GM21367 (cell line): ENCODE results near the gene SLC16A1.
"Not testable (repeated sequence)": the region's sequence is repeated elsewhere in the genome, so short reads cannot be mapped to it uniquely, and the experiment has no call there.

Experiments
- ATAC-seq: cut with Tn5 transposase; IDR thresholded peaks from one replicate; pipeline ENCODE4 v1.9.1; 2021; ENCODE audit not compliant: unreplicated experiment

SLC16A1 gene

DNA sequence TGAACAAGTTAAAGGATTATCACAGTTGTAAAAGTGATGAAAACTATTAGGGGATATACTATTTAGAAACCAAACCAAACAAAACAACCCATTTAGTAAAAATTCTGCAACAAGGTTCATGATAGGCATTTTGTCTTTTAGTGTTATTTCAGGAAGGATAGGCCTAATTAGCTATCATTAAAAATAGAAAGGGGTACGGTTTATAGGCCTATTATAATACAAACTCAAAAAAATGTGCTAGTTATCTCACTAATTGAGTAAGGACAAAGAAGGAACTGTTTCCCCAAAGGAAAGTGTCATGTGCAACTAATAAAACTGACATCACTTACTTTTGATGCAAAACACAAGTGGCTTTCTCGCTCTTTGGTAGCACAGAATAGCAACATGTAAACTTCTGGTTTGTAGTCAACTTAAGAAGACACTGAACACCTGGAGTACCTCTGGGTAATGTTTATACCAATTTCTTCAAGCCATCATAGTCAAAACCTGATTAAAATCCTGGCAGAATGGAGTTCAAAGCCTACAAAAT is 28.5 kb downstream of the SLC16A1 start:
- ATAC-seq = no peak

DNA sequence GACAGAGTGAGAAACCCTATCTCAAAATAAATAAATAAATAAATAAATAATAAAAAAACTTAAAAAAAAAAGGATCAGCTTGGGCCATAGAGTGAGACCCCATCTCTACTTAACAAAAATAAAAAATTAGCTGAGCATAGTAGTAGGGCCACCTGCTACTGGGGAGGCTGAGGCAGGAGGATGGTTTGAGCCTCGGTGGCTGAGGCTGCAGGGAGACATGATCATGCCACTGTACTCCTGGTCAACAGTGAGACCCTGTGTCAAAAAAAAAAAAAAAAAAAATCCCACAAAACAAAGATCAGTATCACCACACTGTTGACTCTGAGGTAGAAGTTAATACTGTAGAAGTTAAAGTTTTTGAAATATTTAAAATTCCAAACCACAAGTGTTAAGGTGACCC is 29.1 kb downstream of the SLC16A1 start:
- no peak for ATAC-seq

DNA sequence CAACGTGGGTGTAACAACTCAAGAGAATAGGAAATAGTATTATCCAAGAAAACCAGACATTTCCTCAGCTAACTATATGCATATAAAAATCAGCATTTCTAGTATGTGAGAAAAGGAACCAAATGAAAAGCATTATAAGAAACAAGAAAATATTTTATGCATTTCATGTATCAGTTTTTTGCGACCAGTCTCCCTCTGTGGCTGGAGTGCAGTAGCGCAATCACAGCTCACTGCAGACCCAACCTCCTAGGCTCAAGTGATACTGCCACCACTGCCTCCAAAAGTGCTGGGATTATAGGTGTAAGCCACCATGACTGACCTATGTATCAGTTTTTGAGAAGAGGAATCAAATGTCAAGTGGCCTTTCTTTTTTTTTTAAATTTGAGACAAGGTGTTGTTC is 31.0 kb downstream of the SLC16A1 start:
- ATAC-seq = no peak

DNA sequence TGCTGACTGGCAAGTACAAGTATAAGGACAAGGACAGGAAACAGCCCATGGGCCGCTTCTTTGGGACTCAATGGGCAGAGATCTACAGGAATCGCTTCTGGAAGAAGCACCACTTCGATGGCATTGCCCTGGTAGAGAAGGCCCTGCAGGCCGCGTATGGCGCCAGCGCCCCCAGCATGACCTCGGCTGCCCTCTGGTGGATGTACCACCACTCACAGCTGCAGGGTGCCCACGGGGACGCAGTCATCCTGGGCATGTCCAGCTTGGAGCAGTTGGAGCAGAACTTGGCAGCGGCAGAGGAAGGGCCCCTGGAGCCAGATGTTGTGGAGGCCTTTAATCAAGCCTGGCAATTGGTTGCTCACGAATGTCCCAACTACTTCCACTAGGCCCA is 32.0 kb downstream of the SLC16A1 start:
- ATAC-seq = no peak

DNA sequence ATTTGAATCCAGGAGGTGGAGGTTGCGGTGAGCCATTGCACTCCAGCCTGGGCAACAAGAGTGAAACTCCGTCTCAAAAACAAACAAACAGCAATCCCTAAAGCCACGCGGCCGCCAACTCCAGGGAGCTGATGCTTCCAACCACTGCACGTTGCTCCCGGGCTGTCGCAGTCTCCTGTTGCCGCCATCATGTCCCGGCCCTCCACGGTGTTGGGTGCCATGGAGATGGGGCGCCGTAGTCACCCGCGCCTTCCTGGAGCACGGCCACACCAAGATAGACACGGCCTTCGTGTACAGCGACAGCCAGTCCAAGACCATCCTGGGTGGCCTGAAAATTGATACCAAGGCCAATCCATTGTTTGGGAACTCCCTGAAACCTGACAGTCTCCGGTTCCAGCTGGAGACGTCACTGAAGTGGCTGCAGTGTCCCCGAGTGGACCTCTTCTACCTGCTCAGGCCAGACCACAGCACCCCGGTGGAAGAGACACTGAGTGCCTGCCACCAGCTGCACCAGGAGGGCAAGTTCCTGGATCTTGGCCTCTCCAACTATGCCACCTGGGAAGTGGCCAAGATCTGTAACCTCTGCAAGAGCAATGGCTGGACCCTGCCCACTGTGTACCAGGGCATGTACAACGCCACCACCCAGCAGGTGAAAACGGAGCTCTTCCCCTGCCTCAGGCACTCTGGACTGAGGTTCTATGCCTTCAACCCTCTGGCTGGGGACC is 32.6 kb downstream of the SLC16A1 start:
- ATAC-seq = no peak

DNA sequence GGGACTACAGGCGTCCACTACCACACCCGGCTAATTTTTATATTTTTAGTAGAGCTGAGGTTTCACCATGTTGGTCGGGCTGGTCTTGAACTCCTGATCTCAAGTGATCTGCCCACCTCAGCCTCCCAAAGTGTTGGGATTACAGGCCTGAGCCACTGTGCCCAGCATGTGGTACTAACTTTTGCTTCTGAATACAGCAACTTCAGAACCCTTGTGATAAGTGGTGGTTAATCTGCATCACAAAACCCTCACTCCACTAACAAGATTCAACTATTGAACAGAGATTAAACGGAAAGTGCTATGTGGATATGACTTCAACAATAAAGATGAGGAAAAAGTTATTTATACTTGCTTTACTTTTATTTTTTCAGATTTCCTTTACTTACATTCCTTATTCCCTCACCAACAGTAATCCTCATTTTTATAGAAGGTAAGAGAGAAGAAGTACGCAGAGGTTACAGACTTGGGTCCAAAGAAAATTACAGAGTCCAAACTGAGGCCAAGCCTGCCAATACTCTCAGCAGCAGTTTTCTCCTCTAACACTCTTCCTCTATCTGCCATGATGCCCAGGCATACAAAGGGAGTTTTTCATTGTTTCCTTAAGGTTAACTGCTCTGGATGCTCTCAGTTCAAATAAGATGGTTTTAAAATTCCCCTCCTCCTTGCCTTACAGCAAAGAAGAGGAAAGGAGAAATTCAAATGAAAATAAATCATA is 44.3 kb downstream of the SLC16A1 start:
- no peak for ATAC-seq

DNA sequence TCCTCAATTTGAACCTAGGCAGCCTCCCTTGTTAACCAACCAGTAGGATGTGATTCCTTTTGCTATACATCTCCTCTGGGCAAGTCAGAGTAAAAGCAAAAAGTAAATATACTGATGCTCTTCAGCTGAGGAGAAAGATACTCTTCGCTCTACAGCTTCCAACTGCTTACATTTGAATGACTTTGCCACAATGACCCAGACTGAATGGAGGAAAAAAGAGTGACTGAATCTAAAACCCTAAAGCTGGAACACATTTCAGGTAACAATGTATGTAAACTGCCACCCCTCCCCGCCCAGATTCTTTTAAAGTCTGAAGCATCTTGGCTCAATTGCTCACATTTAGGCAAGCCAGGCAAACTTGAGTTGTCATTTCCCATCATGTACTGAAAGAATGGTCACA is 46.1 kb downstream of the SLC16A1 start:
- no peak for ATAC-seq

DNA sequence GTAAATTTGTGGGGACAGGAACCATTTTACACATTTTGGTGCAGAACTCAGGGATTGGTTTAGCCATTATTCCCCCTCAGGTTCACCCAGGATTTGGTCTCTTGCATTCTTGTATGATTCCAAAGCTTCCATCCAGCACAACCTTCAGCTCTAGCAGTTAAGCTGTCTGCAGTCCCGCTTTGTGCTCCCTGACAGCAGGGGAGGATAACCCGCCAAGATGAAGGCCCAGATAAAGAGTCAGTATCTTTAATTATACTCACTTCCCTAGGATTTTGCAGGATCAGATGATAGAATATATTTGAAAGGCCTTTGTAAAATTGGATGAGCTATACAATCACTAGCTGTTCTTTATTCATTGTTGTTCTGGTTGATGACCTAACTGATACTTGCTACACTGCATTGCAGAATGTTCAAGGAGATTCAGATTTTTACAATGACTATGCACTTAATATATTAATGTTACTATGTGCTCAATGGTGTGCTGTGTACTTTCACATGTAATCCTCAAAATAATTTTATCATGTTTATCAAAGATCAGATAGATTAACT is 49.8 kb downstream of the SLC16A1 start:
- ATAC-seq = no peak

DNA sequence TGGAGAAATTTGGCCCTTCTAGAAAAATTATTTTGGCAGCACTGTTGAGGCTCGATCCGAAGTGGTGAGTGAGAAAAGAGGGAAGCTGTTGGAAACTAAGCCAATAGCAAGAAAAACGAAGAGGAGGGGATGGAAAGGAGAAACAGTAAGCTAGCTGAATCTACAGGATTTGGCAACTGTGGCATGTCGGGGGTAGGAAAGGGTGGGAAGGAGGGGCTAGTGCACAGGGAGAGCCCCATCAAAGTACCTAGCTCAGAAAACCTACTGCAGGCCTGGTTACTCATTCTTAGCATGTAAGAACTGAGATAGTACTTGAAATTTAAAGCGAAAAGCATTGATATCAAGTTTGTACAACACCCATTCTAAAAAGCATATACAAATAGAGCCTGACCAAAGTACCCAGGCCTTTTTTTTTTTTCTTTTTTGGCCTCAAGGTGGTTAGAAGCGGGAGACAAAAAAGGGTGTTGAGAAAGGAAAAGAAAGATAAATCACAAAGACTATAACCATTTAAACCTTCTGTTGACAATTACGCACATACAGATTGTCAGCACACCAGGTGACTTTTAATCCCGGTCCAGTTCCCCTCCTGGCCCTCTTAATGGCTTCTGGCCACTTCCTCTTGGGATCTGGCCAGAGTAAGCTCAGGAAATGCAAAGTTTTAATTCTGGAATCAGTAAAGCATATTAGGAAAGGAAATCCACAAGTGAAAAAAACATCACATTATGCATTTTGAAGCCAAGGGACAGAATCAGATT is 50.4 kb downstream of the SLC16A1 start:
- ATAC-seq = no peak

DNA sequence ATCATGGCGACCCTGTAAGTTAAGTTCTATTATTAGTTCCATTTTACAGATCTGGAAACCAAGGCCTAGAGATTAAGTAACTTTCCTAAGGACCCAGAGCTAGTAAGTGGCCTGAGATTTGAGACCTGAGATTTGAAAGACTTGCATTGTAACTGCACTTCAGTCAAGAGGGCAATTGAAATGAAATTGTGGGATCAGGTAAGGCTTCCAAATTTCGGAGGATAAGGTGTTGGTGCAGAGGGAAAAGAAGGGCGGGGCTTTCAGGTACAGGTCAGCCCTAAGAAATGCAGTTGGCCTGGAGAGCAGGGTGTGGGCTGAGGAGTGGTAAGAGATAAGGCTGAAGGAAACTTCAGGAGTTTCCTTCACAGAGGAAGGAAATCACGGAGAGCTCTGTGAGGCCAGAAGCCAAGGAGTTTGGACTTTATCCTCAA is 51.1 kb downstream of the SLC16A1 start:
- no peak for ATAC-seq

DNA sequence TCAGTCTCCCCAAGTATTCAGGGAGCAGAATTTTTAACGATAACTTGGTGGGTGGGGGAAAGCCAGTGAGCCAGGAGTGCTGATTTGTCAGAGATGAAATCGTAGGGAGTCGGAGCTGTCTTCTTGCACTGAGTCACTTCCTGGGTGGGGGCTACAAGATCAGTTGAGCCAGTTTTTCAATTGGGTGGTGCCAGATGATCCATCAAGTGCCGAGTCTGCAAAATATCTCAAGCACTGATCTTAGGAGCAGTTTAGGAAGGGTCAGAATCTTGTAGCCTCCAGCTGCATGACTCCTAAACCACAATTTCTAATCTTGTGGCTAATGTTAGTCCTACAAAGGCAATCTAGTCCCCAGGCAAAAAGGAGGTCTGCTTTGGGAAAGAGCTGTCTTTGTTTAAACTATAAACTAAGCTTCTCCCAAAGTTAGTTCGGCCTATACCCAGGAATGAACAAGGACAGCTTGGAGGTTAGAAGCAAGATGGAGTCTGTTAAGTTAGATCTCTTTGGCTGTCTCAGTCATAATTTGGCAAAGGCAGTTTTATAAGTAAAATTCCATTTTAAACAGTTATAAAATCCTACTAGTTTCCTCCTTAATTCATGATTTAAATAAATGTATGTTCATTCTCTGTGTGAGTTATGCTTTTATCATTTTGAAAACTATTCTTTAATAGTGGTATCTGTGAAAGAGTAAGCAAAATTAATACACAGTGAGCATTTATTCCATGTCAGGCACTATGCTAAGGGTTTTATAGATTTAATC is 51.7 kb downstream of the SLC16A1 start:
- no peak for ATAC-seq

DNA sequence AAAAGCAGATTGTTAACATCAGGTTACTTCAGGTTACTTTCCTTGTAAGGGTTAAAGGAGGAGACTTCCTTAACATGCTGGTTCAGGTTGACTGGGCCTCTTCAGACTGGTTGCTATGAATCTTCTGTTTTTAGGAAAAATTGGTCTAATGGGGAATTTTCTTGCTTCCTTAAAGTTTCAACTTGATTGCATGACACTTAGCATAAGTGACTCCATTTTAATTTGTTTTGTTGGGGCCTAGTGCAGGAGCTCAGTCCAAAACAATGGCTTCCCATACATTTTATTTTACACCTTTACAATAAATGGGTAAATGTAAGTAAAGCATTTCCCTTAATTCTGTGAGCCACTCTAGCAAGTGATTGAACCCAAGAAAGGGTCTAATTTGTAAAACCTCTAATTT is 53.8 kb downstream of the SLC16A1 start:
- ATAC-seq = no peak

DNA sequence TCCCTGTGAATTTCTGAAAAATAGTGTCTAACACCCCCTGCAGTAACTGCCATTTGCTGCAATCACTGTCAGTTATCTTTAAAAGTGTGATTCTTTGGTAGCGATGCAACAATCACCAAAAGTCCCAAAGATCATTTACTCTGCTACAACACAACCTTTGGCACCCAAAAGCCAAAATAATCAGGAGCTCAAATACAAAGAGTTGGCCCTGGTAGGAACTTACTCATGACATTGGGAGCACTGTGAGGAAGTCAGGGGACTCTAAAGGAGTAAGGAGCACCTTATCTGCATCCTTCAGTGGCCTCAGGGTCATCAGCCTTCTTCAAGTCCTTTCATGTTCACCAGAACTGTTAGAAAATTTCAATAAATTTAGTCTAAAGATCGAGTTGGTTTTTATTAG is 54.6 kb downstream of the SLC16A1 start:
- ATAC-seq = no peak

DNA sequence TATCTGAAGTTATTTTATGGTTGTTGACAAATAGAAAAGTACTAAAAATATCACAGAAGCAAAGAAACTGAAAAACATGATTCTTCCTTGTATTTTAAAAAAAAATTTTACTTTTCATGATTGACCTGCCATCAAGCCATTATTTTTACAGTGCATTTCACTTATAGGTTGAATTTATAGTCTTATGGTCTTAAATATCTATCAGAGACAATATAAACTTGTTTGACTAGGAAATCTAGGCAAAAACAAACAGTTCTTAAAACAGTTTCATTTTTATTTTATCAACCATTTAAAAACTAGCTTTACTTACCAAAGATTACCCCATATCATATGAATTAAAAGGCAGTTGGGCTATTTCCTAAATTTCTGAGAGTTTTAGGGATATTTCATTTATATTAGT is 59.2 kb downstream of the SLC16A1 start:
- ATAC-seq = no peak

DNA sequence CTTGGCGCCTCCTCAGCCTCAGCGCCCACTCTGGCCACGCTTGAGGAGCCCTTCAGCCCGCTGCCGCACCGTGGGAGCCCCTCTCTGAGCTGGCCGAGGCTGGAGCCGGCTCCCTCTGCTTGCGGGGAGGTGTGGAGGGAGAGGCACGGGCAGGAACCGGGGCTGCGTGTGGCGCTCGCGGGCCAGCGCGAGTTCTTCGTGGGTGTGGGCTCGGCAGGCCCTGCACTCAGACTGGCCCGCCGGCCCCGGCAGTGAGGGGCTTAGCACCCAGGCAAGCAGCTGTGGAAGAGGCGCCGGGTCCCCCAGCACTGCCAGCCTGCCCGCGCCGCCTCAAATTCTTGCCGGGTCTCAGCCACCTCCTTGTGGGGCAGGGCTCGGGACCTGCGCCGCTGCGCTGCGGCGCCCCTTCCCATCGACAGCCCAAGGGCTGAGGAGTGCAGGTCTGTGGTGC is 61.4 kb downstream of the SLC16A1 start:
- no peak for ATAC-seq

DNA sequence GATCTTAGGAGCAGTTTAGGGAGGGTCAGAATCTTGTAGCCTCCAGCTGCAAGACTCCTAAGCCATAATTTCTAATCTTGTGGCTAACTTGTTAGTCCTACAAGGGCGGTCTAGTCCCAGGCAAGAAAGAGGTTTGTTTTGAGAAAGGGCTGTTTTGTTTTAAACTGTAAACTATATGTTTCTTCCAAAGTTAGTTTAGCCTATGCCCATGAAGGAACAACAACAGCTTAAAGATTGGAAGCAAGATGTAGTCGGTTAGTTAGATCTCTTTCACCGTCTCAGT is 62.0 kb downstream of the SLC16A1 start:
- ATAC-seq = no peak

DNA sequence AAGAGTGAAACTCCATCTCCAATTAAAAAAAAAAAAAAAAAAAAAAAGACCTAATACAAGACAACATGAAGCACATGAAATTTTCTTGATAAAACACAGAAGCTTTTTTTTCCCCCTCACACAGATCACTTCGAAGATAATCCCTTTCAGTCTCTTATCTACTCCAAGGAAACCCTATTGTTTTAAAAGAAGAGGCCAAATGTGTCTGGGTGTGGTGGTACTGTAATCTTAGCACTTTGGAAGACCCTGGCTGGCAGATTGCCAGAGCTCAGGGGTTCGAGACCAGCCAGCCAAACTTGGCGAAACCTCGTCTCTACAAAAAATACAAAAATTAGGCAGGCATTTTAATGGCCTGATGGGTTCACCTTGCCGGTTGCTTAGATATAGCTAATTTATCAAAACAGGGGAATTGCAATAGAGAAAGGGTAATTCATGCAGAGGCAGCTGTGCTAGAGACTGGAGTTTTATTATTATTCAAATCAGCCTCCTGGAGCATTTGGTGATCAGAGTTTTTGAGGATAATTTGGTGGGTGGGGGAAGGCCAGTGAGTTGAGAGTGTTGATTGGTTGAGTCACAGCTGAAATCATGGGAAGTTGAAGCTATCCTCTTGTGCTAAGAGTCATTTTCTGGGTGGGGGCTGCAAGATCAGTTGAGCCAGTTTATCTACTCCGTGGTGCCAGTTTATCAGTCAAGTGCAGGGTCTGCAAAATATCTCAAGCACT is 62.5 kb downstream of the SLC16A1 start:
- no peak for ATAC-seq

DNA sequence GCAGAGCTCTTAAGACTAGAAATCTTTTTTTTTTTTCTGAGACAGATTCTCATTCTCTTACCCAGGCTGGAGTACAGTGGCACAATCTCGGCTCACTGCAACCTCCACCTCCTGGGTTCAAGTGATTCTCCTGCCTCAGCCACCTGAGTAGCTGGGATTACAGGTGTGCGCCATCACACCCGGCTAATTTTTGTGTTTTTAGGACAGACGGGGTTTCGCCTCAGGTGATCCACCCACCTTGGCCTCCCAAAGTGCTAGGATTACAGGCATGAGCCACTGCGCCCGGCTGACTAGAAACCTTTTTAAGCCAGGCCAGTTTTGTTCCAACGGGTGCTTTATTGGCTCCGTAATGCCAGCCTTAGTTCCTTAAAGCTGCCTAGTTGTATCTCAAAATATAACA is 66.1 kb downstream of the SLC16A1 start:
- not testable (repeated sequence) for ATAC-seq

DNA sequence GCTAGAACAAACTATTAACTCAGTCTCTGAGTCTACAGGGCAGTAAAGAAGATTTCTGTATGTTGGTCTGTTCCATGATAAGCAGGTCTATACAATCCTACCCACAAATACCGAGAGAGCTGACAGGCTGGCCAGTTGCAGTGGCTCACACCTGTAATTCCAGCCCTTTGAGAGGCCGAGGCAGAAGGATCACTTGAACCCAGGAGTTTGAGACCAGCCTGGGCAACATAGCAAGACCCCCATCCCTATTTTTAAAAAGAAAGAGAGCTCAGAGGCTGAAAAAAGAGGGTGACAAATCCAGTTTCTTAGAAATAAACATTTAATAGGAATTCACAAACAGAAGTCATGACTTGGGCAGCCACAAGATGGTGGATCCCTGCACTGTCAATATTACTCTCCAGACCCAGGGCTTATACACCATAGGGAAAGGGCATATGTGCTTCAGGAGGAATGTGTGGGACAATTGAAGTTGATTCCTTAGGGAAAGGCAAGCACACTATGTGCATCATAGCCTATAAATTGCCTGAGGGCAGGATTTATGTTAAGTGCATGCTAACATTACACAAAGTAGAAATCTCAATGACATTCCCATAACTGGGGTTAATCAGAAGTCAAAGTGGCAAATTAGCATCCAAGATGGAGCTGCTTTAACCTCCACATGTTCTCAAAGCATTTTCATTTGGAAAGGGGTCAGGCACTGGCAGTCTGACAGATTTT is 66.8 kb downstream of the SLC16A1 start:
- ATAC-seq = no peak

DNA sequence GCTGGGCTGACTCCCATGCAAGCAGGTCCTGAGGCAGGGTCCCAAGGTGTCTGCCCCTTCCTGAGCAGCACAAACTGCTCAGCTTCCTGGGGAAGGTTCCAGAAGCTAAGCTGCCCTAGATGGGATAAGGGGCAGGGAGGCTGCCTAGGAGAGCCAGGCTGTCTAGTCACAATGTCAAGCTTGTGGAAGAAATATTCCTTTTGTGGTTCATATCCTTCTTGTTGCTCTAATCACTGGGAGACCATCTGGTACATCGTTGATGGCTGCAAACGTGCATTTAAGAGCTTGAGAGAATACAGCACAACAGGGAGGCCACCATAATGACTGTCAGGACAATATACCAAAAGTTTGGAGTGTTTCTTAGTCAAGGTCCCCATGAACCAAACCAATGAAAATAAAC is 67.4 kb downstream of the SLC16A1 start:
- ATAC-seq = no peak
